Smooth muscle cell (in vitro differentiated cells): ENCODE results near the gene POSTN. TPM values are rescaled to one million over a fixed set of nuclear protein-coding genes. Genes with fewer than 3 reads are reported as not detected.

Experiments
- DNase-seq: peaks from one replicate; lab custom pipeline; 2025; ENCODE audit not compliant: unreplicated experiment; lab: John Stamatoyannopoulos, UW
- H2AFZ ChIP-seq: fragments of 200-600 bp; sonication (generic); 2 replicates; pipeline ENCODE4 v1.6.0; 2016; ENCODE audit warnings: antibody characterized with exemption, low read depth, mild to moderate bottlenecking
- H3F3A ChIP-seq: fragments of 200-600 bp; sonication (generic); 2 replicates; pipeline ENCODE4 v1.6.0; 2017; ENCODE audit warnings: antibody characterized with exemption, low read depth
- H3K27ac ChIP-seq: fragments of 200-600 bp; sonication (generic); 2 replicates; pipeline ENCODE4 v1.5.1; 2016; ENCODE audit warnings: low read depth, mild to moderate bottlenecking
- H3K27me3 ChIP-seq: fragments of 200-600 bp; sonication (generic); 2 replicates; pipeline ENCODE4 v1.6.1; 2016; ENCODE audit warnings: low read depth, mild to moderate bottlenecking
- H3K36me3 ChIP-seq: fragments of 200-600 bp; sonication (generic); 2 replicates; pipeline ENCODE4 v1.5.1; 2016; ENCODE audit warnings: low read depth
- H3K4me1 ChIP-seq: fragments of 200-600 bp; sonication (generic); 2 replicates; pipeline ENCODE4 v1.5.1; 2016; ENCODE audit warnings: low read depth
- H3K4me2 ChIP-seq: fragments of 200-600 bp; sonication (generic); 2 replicates; pipeline ENCODE4 v1.6.0; 2016; ENCODE audit warnings: mild to moderate bottlenecking
- H3K4me3 ChIP-seq: fragments of 200-600 bp; sonication (generic); 2 replicates; pipeline ENCODE4 v1.5.1; 2016; ENCODE audit warnings: mild to moderate bottlenecking
- H3K79me2 ChIP-seq: fragments of 200-600 bp; sonication (generic); 2 replicates; pipeline ENCODE4 v1.6.0; 2016; ENCODE audit warnings: low read depth, mild to moderate bottlenecking
- H3K9ac ChIP-seq: fragments of 200-600 bp; sonication (generic); 2 replicates; pipeline ENCODE4 v1.6.0; 2016; ENCODE audit warnings: low read depth
- H3K9me3 ChIP-seq: fragments of 200-600 bp; sonication (generic); replicated peaks from 2 replicates; pipeline ENCODE4 v1.5.1; 2016; ENCODE audit warnings: low read depth
- H4K20me1 ChIP-seq: fragments of 200-600 bp; sonication (generic); 2 replicates; pipeline ENCODE4 v1.6.0; 2016; ENCODE audit warnings: low read depth
- WGBS: methylation state at CpG from one replicate; pipeline ENCODE4 v1.1.7; 2016; ENCODE audit warnings: low lambda C conversion rate; 5-methylcytosine and 5-hydroxymethylcytosine counted together
- polyA plus RNA-seq: library from polyadenylated mRNA; unstranded; fragments of >200 nt; fragmentation: Nextera tagmentation; extraction: Ambion mirVana; gene quantifications from 2 replicates; pipeline ENCODE4 v1.2.1, GENCODE V29; 2016
- total RNA-seq: library from RNA; depleted of rRNA; stranded (reverse); fragments of >200 nt; gene quantifications from 2 replicates; pipeline ENCODE4 v1.2.3, GENCODE V29; 2014
- TF ChIP-seq, protein P1 (sequence below): fragments of 200-600 bp; sonication (generic); IDR thresholded peaks from 2 replicates; pipeline ENCODE4 v1.5.1; 2017; ENCODE audit warnings: borderline replicate concordance, mild to moderate bottlenecking, antibody characterized with exemption; ENCODE audit not compliant: insufficient read depth, poor library complexity, severe bottlenecking

Gene POSTN
- total and polyA plus RNA-seq, 2 experiments from 2014 or later, result 38.6 to 50.5 TPM

- TF ChIP-seq, protein P1, sequence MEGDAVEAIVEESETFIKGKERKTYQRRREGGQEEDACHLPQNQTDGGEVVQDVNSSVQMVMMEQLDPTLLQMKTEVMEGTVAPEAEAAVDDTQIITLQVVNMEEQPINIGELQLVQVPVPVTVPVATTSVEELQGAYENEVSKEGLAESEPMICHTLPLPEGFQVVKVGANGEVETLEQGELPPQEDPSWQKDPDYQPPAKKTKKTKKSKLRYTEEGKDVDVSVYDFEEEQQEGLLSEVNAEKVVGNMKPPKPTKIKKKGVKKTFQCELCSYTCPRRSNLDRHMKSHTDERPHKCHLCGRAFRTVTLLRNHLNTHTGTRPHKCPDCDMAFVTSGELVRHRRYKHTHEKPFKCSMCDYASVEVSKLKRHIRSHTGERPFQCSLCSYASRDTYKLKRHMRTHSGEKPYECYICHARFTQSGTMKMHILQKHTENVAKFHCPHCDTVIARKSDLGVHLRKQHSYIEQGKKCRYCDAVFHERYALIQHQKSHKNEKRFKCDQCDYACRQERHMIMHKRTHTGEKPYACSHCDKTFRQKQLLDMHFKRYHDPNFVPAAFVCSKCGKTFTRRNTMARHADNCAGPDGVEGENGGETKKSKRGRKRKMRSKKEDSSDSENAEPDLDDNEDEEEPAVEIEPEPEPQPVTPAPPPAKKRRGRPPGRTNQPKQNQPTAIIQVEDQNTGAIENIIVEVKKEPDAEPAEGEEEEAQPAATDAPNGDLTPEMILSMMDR, result no peak
- DNase-seq, result no peak
- 75% methylated on average over 3 of the region's 3 CpGs for WGBS
- Histone ChIP-seq H2AFZ (peak overlapping the region; percentile 71), H3K9ac (no peak overlapping the region), H3K4me3 (no peak overlapping the region), H3F3A (no peaks in the 10 kb centered on the region), H3K79me2 (no peaks in the 10 kb centered on the region), H3K4me2 (no peak overlapping the region), H3K4me1 (peaks cover 7% of the 10 kb centered on the region), H3K27ac (no peak overlapping the region), H4K20me1 (no peaks in the 10 kb centered on the region), H3K9me3 (no peaks in the 10 kb centered on the region), H3K36me3 (no peaks in the 10 kb centered on the region), H3K27me3 (no peaks in the 10 kb centered on the region)
These were observed 3.3 kb upstream of the POSTN start for GRCh38 chr13:37601648-37602440.

DNA sequence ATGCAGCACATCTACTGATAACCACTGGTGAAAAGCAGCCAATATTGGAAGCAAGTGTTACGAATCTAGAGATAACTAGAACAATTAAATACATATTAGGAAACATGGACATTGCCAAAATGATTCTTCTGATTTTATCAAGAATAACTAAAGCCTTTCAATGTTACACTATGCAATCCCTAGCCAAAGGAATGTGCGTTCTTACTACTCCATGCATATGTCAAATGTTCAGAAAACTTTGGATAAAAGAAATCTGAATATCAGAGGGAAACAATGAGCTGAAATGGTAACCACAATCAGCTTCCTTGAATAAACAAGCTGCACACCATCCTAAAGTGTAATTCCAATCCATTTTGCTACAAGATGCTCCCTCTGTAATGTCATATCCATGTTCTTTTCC is 951 bp upstream of the POSTN start:
- no peaks in the 10 kb centered on the region for H3K79me2 ChIP-seq
- H3F3A ChIP-seq, result no peaks in the 10 kb centered on the region
- H3K9me3 ChIP-seq, result no peaks in the 10 kb centered on the region
- no peak overlapping the region for H3K4me3 ChIP-seq
- no peak overlapping the region for H3K27ac ChIP-seq
- WGBS, result 66% methylated on average over 2 of the region's 2 CpGs
- DNase-seq, result no peak
- no peak overlapping the region for H3K9ac ChIP-seq
- TF ChIP-seq, protein P1, result no peak
- H3K4me1 ChIP-seq, result peaks cover 7% of the 10 kb centered on the region
- H4K20me1 ChIP-seq, result no peaks in the 10 kb centered on the region
- H3K4me2 ChIP-seq, result no peak overlapping the region
- no peaks in the 10 kb centered on the region for H3K36me3 ChIP-seq
- no peaks in the 10 kb centered on the region for H3K27me3 ChIP-seq
- H2AFZ ChIP-seq, result peak overlapping the region; percentile 15

GRCh38 chr13:37597477-37598025 is 1.0 kb downstream of the POSTN start:
- no peaks in the 10 kb centered on the region for H3F3A ChIP-seq
- H2AFZ ChIP-seq, result peak overlapping the region; percentile 86
- peak overlapping the region; percentile 51 for H3K4me3 ChIP-seq
- no peaks in the 10 kb centered on the region for H3K27me3 ChIP-seq
- H3K9me3 ChIP-seq, result no peaks in the 10 kb centered on the region
- no peaks in the 10 kb centered on the region for H3K36me3 ChIP-seq
- no peaks in the 10 kb centered on the region for H4K20me1 ChIP-seq
- H3K4me2 ChIP-seq, result peak overlapping the region; percentile 72
- H3K27ac ChIP-seq, result no peak overlapping the region
- H3K79me2 ChIP-seq, result no peaks in the 10 kb centered on the region
- H3K9ac ChIP-seq, result no peak overlapping the region
- peaks cover 7% of the 10 kb centered on the region for H3K4me1 ChIP-seq
- TF ChIP-seq, protein P1, result no peak
- 85% methylated on average over 2 of the region's 2 CpGs for WGBS
- DNase-seq, result no peak
